Smooth muscle cell (in vitro differentiated cells): ENCODE results near the gene TFB1M. TPM values are rescaled to one million over a fixed set of nuclear protein-coding genes. Genes with fewer than 3 reads are reported as not detected.

Experiments
- DNase-seq: peaks from one replicate; lab custom pipeline; 2025; ENCODE audit not compliant: unreplicated experiment; lab: John Stamatoyannopoulos, UW
- H2AFZ ChIP-seq: fragments of 200-600 bp; sonication (generic); 2 replicates; pipeline ENCODE4 v1.6.0; 2016; ENCODE audit warnings: antibody characterized with exemption, low read depth, mild to moderate bottlenecking
- H3F3A ChIP-seq: fragments of 200-600 bp; sonication (generic); 2 replicates; pipeline ENCODE4 v1.6.0; 2017; ENCODE audit warnings: antibody characterized with exemption, low read depth
- H3K27ac ChIP-seq: fragments of 200-600 bp; sonication (generic); 2 replicates; pipeline ENCODE4 v1.5.1; 2016; ENCODE audit warnings: low read depth, mild to moderate bottlenecking
- H3K27me3 ChIP-seq: fragments of 200-600 bp; sonication (generic); 2 replicates; pipeline ENCODE4 v1.6.1; 2016; ENCODE audit warnings: low read depth, mild to moderate bottlenecking
- H3K36me3 ChIP-seq: fragments of 200-600 bp; sonication (generic); 2 replicates; pipeline ENCODE4 v1.5.1; 2016; ENCODE audit warnings: low read depth
- H3K4me1 ChIP-seq: fragments of 200-600 bp; sonication (generic); 2 replicates; pipeline ENCODE4 v1.5.1; 2016; ENCODE audit warnings: low read depth
- H3K4me2 ChIP-seq: fragments of 200-600 bp; sonication (generic); 2 replicates; pipeline ENCODE4 v1.6.0; 2016; ENCODE audit warnings: mild to moderate bottlenecking
- H3K4me3 ChIP-seq: fragments of 200-600 bp; sonication (generic); 2 replicates; pipeline ENCODE4 v1.5.1; 2016; ENCODE audit warnings: mild to moderate bottlenecking
- H3K79me2 ChIP-seq: fragments of 200-600 bp; sonication (generic); 2 replicates; pipeline ENCODE4 v1.6.0; 2016; ENCODE audit warnings: low read depth, mild to moderate bottlenecking
- H3K9ac ChIP-seq: fragments of 200-600 bp; sonication (generic); 2 replicates; pipeline ENCODE4 v1.6.0; 2016; ENCODE audit warnings: low read depth
- H3K9me3 ChIP-seq: fragments of 200-600 bp; sonication (generic); replicated peaks from 2 replicates; pipeline ENCODE4 v1.5.1; 2016; ENCODE audit warnings: low read depth
- H4K20me1 ChIP-seq: fragments of 200-600 bp; sonication (generic); 2 replicates; pipeline ENCODE4 v1.6.0; 2016; ENCODE audit warnings: low read depth
- WGBS: methylation state at CpG from one replicate; pipeline ENCODE4 v1.1.7; 2016; ENCODE audit warnings: low lambda C conversion rate; 5-methylcytosine and 5-hydroxymethylcytosine counted together
- polyA plus RNA-seq: library from polyadenylated mRNA; unstranded; fragments of >200 nt; fragmentation: Nextera tagmentation; extraction: Ambion mirVana; gene quantifications from 2 replicates; pipeline ENCODE4 v1.2.1, GENCODE V29; 2016
- total RNA-seq: library from RNA; depleted of rRNA; stranded (reverse); fragments of >200 nt; gene quantifications from 2 replicates; pipeline ENCODE4 v1.2.3, GENCODE V29; 2014
- TF ChIP-seq, protein P1 (sequence below): fragments of 200-600 bp; sonication (generic); IDR thresholded peaks from 2 replicates; pipeline ENCODE4 v1.5.1; 2017; ENCODE audit warnings: borderline replicate concordance, mild to moderate bottlenecking, antibody characterized with exemption; ENCODE audit not compliant: insufficient read depth, poor library complexity, severe bottlenecking

TFB1M gene
- total and polyA plus RNA-seq, 2 experiments from 2014 or later = 12.1 to 16.9 TPM

DNA sequence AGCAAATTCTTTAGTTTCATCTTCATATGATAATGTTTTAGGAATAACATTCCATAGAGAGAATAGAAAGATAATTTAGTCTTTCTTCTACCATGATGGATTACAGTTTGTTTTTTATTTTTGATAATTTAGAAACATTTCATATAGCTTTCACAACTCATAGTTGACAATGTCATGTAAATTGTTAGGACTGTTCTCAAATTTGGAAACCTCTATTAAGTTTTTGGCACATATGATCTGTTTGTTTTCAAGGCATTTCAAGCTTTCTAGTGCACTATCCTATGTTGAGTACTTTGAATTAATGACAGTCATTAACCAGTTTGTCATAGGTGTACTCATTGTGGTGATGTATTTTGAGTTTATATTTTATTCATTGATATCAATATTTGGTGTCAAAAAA, 10.7 kb upstream of the TFB1M start:
- Histone ChIP-seq H2AFZ (no peak overlapping the region), H3F3A (no peaks in the 10 kb centered on the region), H3K4me1 (peaks cover 4% of the 10 kb centered on the region), H3K9ac (no peak overlapping the region), H3K4me2 (no peak overlapping the region), H3K27ac (no peak overlapping the region), H3K79me2 (no peaks in the 10 kb centered on the region), H4K20me1 (no peaks in the 10 kb centered on the region), H3K4me3 (no peak overlapping the region), H3K27me3 (no peaks in the 10 kb centered on the region), H3K36me3 (no peaks in the 10 kb centered on the region), H3K9me3 (no peaks in the 10 kb centered on the region)
- TF ChIP-seq, protein P1, sequence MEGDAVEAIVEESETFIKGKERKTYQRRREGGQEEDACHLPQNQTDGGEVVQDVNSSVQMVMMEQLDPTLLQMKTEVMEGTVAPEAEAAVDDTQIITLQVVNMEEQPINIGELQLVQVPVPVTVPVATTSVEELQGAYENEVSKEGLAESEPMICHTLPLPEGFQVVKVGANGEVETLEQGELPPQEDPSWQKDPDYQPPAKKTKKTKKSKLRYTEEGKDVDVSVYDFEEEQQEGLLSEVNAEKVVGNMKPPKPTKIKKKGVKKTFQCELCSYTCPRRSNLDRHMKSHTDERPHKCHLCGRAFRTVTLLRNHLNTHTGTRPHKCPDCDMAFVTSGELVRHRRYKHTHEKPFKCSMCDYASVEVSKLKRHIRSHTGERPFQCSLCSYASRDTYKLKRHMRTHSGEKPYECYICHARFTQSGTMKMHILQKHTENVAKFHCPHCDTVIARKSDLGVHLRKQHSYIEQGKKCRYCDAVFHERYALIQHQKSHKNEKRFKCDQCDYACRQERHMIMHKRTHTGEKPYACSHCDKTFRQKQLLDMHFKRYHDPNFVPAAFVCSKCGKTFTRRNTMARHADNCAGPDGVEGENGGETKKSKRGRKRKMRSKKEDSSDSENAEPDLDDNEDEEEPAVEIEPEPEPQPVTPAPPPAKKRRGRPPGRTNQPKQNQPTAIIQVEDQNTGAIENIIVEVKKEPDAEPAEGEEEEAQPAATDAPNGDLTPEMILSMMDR = no peak
- DNase-seq = no peak

DNA sequence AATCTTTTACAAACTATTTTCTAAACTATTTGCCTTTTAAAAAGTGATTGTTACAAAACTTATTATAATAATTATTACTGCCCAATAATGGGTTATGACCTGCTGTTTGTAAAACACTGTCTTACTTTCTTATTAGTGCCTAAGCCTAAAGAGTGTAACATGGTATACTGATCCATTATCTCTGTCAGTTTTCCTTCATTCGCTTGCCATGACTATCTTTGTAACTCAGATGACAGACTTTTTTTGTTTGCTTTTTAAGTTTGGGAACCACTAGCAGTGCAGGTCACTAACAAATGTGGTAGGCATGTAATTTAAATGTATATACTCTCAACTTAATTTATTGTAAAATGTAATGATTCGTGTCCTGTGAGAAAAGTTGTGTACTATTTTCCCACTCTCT, 9.9 kb upstream of the TFB1M start:
- Histone ChIP-seq H3K36me3 (no peaks in the 10 kb centered on the region), H3F3A (no peaks in the 10 kb centered on the region), H3K4me2 (no peak overlapping the region), H3K79me2 (no peaks in the 10 kb centered on the region), H3K27me3 (no peaks in the 10 kb centered on the region), H3K9me3 (no peaks in the 10 kb centered on the region), H3K9ac (no peak overlapping the region), H3K27ac (no peak overlapping the region), H2AFZ (peak overlapping the region; percentile 38), H4K20me1 (no peaks in the 10 kb centered on the region), H3K4me3 (no peak overlapping the region), H3K4me1 (peaks cover 4% of the 10 kb centered on the region)
- 94% methylated on average over 2 of the region's 2 CpGs for WGBS
- TF ChIP-seq, protein P1 = no peak
- no peak for DNase-seq

DNA sequence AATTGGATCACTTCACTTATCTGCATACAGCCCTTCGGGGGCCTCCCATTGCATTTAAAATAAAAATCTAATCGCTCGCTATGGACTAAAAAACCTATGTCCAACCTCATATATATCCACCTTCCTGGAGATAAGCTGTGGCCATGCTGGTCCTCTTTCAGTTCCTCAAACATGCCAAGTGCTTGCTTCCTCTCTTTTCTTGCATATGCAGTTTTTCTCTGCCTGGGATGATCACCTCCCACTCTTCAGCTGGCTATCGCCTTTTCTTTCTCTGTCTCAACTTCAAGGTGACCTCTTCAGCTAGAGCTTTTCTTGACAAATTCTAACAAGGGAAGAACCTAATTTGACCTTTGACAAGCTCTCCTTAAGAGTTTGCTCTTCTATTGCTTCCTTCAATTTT, 5.6 kb upstream of the TFB1M start:
- peaks cover 6% of the 10 kb centered on the region for H3K4me1 ChIP-seq
- peaks cover 7% of the 10 kb centered on the region for H3F3A ChIP-seq
- no peak overlapping the region for H3K27ac ChIP-seq
- WGBS = 97% methylated on average over 4 of the region's 4 CpGs
- no peak overlapping the region for H2AFZ ChIP-seq
- no peak overlapping the region for H3K4me3 ChIP-seq
- no peaks in the 10 kb centered on the region for H3K36me3 ChIP-seq
- no peaks in the 10 kb centered on the region for H3K27me3 ChIP-seq
- no peak for DNase-seq
- no peaks in the 10 kb centered on the region for H4K20me1 ChIP-seq
- no peak overlapping the region for H3K4me2 ChIP-seq
- H3K79me2 ChIP-seq = no peaks in the 10 kb centered on the region
- no peaks in the 10 kb centered on the region for H3K9me3 ChIP-seq
- TF ChIP-seq, protein P1 = no peak
- no peak overlapping the region for H3K9ac ChIP-seq

DNA sequence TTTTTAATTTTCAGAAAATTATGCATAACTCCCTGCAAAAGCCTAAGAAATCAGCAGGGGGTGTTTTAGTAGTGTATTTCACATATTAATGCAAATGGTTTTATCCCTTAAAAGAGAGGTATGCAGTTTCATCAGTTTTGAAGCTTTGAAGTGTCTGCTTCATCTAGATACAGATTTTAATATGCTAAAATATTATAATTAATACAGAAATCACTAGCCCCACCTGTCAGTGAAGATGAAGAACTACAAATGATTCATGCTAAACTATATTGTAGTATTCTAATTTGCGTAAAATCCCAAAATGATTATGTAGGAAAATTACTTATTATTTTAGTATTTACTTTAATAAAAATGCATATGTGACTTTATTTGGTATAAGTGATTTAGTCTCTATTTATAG, 2.9 kb upstream of the TFB1M start:
- no peaks in the 10 kb centered on the region for H3K27me3 ChIP-seq
- peaks cover 6% of the 10 kb centered on the region for H3K4me1 ChIP-seq
- no peak overlapping the region for H2AFZ ChIP-seq
- H3K27ac ChIP-seq = no peak overlapping the region
- H3K4me3 ChIP-seq = no peak overlapping the region
- H4K20me1 ChIP-seq = no peaks in the 10 kb centered on the region
- H3K9ac ChIP-seq = no peak overlapping the region
- no peak for DNase-seq
- TF ChIP-seq, protein P1 = peak; percentile 36
- no peaks in the 10 kb centered on the region for H3K9me3 ChIP-seq
- no peak overlapping the region for H3K4me2 ChIP-seq
- 97% methylated on average over 1 of the region's 1 CpG for WGBS
- peaks cover 9% of the 10 kb centered on the region for H3F3A ChIP-seq
- no peaks in the 10 kb centered on the region for H3K36me3 ChIP-seq
- H3K79me2 ChIP-seq = peaks cover 14% of the 10 kb centered on the region
